ENCODE data around the gene ABCA5.
"Not testable (repeated sequence)": the region's sequence is repeated elsewhere in the genome, so short reads cannot be mapped to it uniquely, and the experiment has no call there.

Gene ABCA5

GRCh38 chr17:69213059-69213813 is 113.7 kb downstream of the ABCA5 start:
- no peak for DNase-seq (ENCODE audit: low read depth)

- no peak for DNase-seq (ENCODE audit: low read depth)
Observed at GRCh38 chr17:69208640-69209039, 118.3 kb downstream of the ABCA5 start.

GRCh38 chr17:69207151-69207550 is 119.8 kb downstream of the ABCA5 start:
- DNase-seq (ENCODE audit: low read depth): no peak

GRCh38 chr17:69198238-69198637 is 128.7 kb downstream of the ABCA5 start:
- DNase-seq (ENCODE audit: low read depth): no peak

GRCh38 chr17:69196105-69196653 is 130.8 kb downstream of the ABCA5 start:
- not testable (repeated sequence) for DNase-seq (ENCODE audit: low read depth)

Measured in HS-5 (cell line).